Measurements from ENCODE around the gene TRIM42.
A peak's percentile ranks its signal among the peaks of the same experiment; 100 is the strongest.

Gene TRIM42

DNA sequence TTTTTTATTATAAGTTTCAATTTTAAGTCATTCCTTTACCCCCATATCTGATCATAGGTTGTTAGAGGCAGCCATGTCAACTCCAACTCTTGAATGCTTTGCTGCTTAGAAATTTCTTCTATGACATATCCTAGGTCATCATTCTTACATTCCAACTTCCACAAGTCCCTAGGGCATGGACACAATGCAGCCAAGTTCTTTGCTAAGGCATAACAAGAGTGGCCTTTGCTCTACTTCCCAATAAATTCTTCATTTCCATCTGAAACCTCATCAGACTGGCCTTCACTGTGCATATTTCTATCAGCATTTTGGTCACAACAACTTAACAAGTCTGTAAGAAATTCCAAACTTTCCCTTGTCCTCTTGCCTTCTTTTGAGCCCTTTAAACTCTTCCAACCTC lies 28.5 kb downstream of the TRIM42 start:
- DNase-seq (ENCODE audit: low read depth): no peak
- no peak for TF ChIP-seq CTCF (IDR thresholded peaks at IDR 0.05; ENCODE audit: insufficient read depth, low read depth, low read length, missing control alignments)
- no peak overlapping the region for H3K4me3 ChIP-seq (ENCODE audit: low read length)

GRCh38 chr3:140708815-140709214 lies 31.0 kb downstream of the TRIM42 start:
- no peak overlapping the region for H3K4me3 ChIP-seq (ENCODE audit: low read length)
- no peak for DNase-seq (ENCODE audit: low read depth)
- no peak for TF ChIP-seq CTCF (IDR thresholded peaks at IDR 0.05; ENCODE audit: insufficient read depth, low read depth, low read length, missing control alignments)

DNA sequence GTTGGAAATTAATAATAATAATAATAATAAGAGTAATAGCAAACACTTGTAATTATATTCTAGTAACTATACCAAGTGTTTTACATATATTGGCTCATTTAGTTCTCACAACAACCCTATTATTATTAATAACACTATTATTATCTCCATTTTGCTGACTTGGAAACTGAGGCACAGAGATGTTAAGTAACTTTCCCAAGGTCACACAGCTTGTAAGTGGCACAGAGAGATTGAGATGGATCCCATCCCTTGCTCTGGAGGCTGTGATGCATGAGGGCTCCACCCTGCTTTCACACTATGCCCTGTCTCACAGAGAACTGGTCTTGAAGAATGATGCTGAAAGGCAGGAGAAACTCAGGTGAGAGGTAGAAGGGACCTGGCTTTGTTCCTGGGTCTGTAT lies 31.9 kb downstream of the TRIM42 start:
- H3K4me3 ChIP-seq (ENCODE audit: low read length): no peak overlapping the region
- DNase-seq (ENCODE audit: low read depth): no peak
- no peak for TF ChIP-seq CTCF (IDR thresholded peaks at IDR 0.05; ENCODE audit: insufficient read depth, low read depth, low read length, missing control alignments)

DNA sequence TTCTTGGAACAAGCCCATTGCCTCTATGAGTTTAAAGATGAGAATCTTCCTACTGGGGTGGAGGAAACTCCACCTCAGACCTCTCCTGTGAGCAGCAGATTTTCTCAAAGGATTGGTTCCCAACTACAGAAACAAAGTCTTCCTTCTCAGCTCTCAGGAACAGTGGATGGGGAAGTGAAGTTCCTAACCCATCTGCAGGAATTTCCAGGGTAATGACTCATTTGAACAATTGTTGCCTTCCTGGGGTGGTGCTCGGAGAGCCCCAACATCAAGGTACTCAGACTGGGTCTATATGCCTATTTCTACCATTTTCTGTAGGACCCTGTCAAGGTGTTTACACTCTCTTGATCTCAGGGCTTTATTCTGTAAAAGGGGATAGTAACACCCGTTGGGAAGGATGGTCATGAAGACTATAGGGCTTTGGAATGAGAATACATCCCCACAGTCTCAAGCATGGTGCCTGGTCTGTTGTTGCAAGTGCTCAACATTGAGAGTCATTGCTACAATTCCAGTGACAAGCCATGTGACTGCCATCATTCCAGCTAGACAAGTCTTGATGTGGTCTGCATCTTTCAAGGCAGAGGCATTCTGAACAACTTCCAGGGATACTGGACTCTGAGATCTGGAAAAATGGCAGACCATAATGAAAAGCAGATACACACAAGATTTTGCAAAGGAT lies 33.0 kb downstream of the TRIM42 start:
- no peak for DNase-seq (ENCODE audit: low read depth)
- no peak for TF ChIP-seq CTCF (IDR thresholded peaks at IDR 0.05; ENCODE audit: insufficient read depth, low read depth, low read length, missing control alignments)
- H3K4me3 ChIP-seq (ENCODE audit: low read length): no peak overlapping the region

GRCh38 chr3:140711390-140712035 lies 33.6 kb downstream of the TRIM42 start:
- no peak for DNase-seq (ENCODE audit: low read depth)
- H3K4me3 ChIP-seq (ENCODE audit: low read length): no peak overlapping the region
- TF ChIP-seq CTCF (IDR thresholded peaks at IDR 0.05; ENCODE audit: insufficient read depth, low read depth, low read length, missing control alignments): no peak

- H3K4me3 ChIP-seq (ENCODE audit: low read length): no peak overlapping the region
- no peak for TF ChIP-seq CTCF (IDR thresholded peaks at IDR 0.05; ENCODE audit: insufficient read depth, low read depth, low read length, missing control alignments)
- DNase-seq (ENCODE audit: low read depth): no peak
These were observed 34.4 kb downstream of the TRIM42 start for GRCh38 chr3:140712301-140712700.

GRCh38 chr3:140715035-140715434 lies 37.2 kb downstream of the TRIM42 start:
- TF ChIP-seq CTCF (IDR thresholded peaks at IDR 0.05; ENCODE audit: insufficient read depth, low read depth, low read length, missing control alignments): no peak
- H3K4me3 ChIP-seq (ENCODE audit: low read length): no peak overlapping the region
- DNase-seq (ENCODE audit: low read depth): peak; percentile 84

Data from epithelial cell of esophagus (primary cell).